ENCODE results near the gene DISP2. TPM values are rescaled to one million over a fixed set of nuclear protein-coding genes. Genes with fewer than 3 reads are reported as not detected.

DISP2 gene
- total RNA-seq, 1 donor from 2014 or later, result 0.74 TPM

GRCh38 chr15:40416056-40416455 is 58.0 kb downstream of the DISP2 start:
- DNase-seq (ENCODE audit: extremely low spot score in 2 of 2), result no peak
- Histone ChIP-seq H3K4me3 (no peak overlapping the region), H3K27me3 (no peaks in the 10 kb centered on the region), H3K4me1 (peaks cover 2% of the 10 kb centered on the region), H3K27ac (no peak overlapping the region), H3K9me3 (no peaks in the 10 kb centered on the region), H3K36me3 (peaks cover 0 to 25% of the 10 kb centered on the region in 2 donors)
- intact Hi-C loops (cut with DNase I), result no loop called here
- TF ChIP-seq POLR2AphosphoS5 (IDR thresholded peaks at IDR 0.05; ENCODE audit: insufficient read depth in 1 of 2, low read depth in 1 of 2) (no peak), POLR2A (IDR thresholded peaks at IDR 0.05) (no peak), CTCF (IDR thresholded peaks at IDR 0.05) (no peak)

- DNase-seq (ENCODE audit: extremely low spot score in 2 of 2), result no peak
- H3K27ac ChIP-seq, result no peak overlapping the region
- H3K36me3 ChIP-seq, result peaks cover 0 to 7% of the 10 kb centered on the region in 2 donors
- no peaks in the 10 kb centered on the region for H3K9me3 ChIP-seq
- no peak overlapping the region for H3K4me3 ChIP-seq
- H3K27me3 ChIP-seq, result no peaks in the 10 kb centered on the region
- peaks cover 11% of the 10 kb centered on the region for H3K4me1 ChIP-seq
- TF ChIP-seq POLR2AphosphoS5 (IDR thresholded peaks at IDR 0.05; ENCODE audit: insufficient read depth in 1 of 2, low read depth in 1 of 2) (no peak), POLR2A (IDR thresholded peaks at IDR 0.05) (no peak), CTCF (IDR thresholded peaks at IDR 0.05) (no peak)
- intact Hi-C loops (cut with DNase I), result no loop called here
Observed at GRCh38 chr15:40418126-40418525, 60.1 kb downstream of the DISP2 start.

GRCh38 chr15:40420071-40420713 is 62.2 kb downstream of the DISP2 start:
- intact Hi-C loops (cut with DNase I), result loop anchor here (5.0 to 10.0 kb wide), 2 partner anchors 75 to 138 kb away; partner anchors contain the start of genes ANKRD63 and CCDC9B
- Histone ChIP-seq H3K27ac (no peak overlapping the region), H3K27me3 (no peaks in the 10 kb centered on the region), H3K4me3 (no peak overlapping the region), H3K36me3 (no peaks in the 10 kb centered on the region), H3K4me1 (peaks cover 11% of the 10 kb centered on the region), H3K9me3 (no peaks in the 10 kb centered on the region)
- TF ChIP-seq POLR2A (IDR thresholded peaks at IDR 0.05), result no peak
- no peak for DNase-seq (ENCODE audit: extremely low spot score in 2 of 2)

GRCh38 chr15:40420793-40421192 is 62.8 kb downstream of the DISP2 start:
- Histone ChIP-seq H3K27ac (no peak overlapping the region), H3K4me1 (peaks cover 11% of the 10 kb centered on the region), H3K9me3 (no peaks in the 10 kb centered on the region), H3K27me3 (no peaks in the 10 kb centered on the region), H3K4me3 (no peak overlapping the region), H3K36me3 (no peaks in the 10 kb centered on the region)
- intact Hi-C loops (cut with DNase I), result loop anchor here (5.0 to 10.0 kb wide), 2 partner anchors 76 to 138 kb away; partner anchors contain the start of genes ANKRD63 and CCDC9B
- no peak for DNase-seq (ENCODE audit: extremely low spot score in 2 of 2)
- no peak for TF ChIP-seq POLR2A (IDR thresholded peaks at IDR 0.05)
- TF ChIP-seq CTCF (IDR thresholded peaks at IDR 0.05), result no peak
- no peak for TF ChIP-seq POLR2AphosphoS5 (IDR thresholded peaks at IDR 0.05; ENCODE audit: insufficient read depth in 1 of 2, low read depth in 1 of 2)

GRCh38 chr15:40421246-40422157 is 63.5 kb downstream of the DISP2 start:
- intact Hi-C loops (cut with DNase I), result loop anchor here (5.0 to 10.0 kb wide), 2 partner anchors 77 to 139 kb away; partner anchors contain the start of genes ANKRD63 and CCDC9B
- no peak overlapping the region for H3K4me3 ChIP-seq
- no peak overlapping the region for H3K27ac ChIP-seq
- TF ChIP-seq POLR2A (IDR thresholded peaks at IDR 0.05), result no peak
- peak in 1 of 2 donors; percentile 39 for TF ChIP-seq POLR2AphosphoS5 (IDR thresholded peaks at IDR 0.05; ENCODE audit: insufficient read depth in 1 of 2, low read depth in 1 of 2)
- TF ChIP-seq CTCF (IDR thresholded peaks at IDR 0.05), result peak; percentile 78 to 91 (median 90)
- no peaks in the 10 kb centered on the region for H3K27me3 ChIP-seq
- H3K9me3 ChIP-seq, result no peaks in the 10 kb centered on the region
- no peaks in the 10 kb centered on the region for H3K36me3 ChIP-seq
- peaks cover 11% of the 10 kb centered on the region for H3K4me1 ChIP-seq
- no peak for DNase-seq (ENCODE audit: extremely low spot score in 2 of 2)
